ENCODE data around the gene SSU72.
"Not testable (repeated sequence)": the region's sequence is repeated elsewhere in the genome, so short reads cannot be mapped to it uniquely, and the experiment has no call there.

DNA sequence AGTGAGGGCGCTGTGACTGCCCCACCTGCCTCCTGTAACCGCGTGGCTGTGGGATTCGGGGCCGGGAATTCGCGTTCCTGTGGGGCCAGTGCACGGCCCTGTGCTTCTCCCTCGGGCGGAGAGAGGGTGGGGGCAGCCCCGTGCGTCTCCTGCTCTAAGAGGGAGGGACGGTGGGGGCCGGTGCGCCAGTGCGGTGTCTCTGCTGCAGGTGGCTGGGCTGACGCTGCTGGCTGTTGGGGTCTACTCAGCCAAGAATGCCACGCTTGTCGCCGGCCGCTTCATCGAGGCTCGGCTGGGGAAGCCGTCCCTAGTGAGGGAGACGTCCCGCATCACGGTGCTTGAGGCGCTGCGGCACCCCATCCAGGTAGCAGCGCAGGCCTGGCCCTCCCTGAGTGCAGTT lies 52.1 kb downstream of the SSU72 start:
- TF ChIP-seq, protein P1, sequence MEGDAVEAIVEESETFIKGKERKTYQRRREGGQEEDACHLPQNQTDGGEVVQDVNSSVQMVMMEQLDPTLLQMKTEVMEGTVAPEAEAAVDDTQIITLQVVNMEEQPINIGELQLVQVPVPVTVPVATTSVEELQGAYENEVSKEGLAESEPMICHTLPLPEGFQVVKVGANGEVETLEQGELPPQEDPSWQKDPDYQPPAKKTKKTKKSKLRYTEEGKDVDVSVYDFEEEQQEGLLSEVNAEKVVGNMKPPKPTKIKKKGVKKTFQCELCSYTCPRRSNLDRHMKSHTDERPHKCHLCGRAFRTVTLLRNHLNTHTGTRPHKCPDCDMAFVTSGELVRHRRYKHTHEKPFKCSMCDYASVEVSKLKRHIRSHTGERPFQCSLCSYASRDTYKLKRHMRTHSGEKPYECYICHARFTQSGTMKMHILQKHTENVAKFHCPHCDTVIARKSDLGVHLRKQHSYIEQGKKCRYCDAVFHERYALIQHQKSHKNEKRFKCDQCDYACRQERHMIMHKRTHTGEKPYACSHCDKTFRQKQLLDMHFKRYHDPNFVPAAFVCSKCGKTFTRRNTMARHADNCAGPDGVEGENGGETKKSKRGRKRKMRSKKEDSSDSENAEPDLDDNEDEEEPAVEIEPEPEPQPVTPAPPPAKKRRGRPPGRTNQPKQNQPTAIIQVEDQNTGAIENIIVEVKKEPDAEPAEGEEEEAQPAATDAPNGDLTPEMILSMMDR (IDR thresholded peaks at IDR 0.05): not testable (repeated sequence)
- TF ChIP-seq POLR2A (IDR thresholded peaks at IDR 0.05; ENCODE audit: low read depth): not testable (repeated sequence)

Measured in esophagus muscularis mucosa (tissue), 3 donors.